HUES6 (cell line): Measurements from ENCODE around the gene FAM227B.
"Not testable (repeated sequence)": the region's sequence is repeated elsewhere in the genome, so short reads cannot be mapped to it uniquely, and the experiment has no call there.

ENCODE experiments used
- H3K27ac ChIP-seq: 2 replicates; pipeline ENCODE4 v1.7.0; 2013; ENCODE audit warnings: low read depth, mild to moderate bottlenecking, low read length, inconsistent platforms
- H3K27me3 ChIP-seq: 2 replicates; pipeline ENCODE4 v1.6.1; 2013; ENCODE audit warnings: low read length; ENCODE audit not compliant: control insufficient read depth, insufficient read depth
- H3K36me3 ChIP-seq: 2 replicates; pipeline ENCODE4 v1.6.1; 2013; ENCODE audit warnings: low read length; ENCODE audit not compliant: control insufficient read depth, insufficient read depth
- H3K4me1 ChIP-seq: 2 replicates; pipeline ENCODE4 v1.6.1; 2013; ENCODE audit warnings: low read length; ENCODE audit not compliant: control insufficient read depth, insufficient read depth
- H3K4me3 ChIP-seq: 2 replicates; pipeline ENCODE4 v1.5.1; 2013; ENCODE audit warnings: low read depth, low read length
- H3K9ac ChIP-seq: one replicate; pipeline ENCODE4 v1.6.1; 2013; ENCODE audit warnings: mild to moderate bottlenecking, low read length
- H3K9me3 ChIP-seq: 2 replicates; pipeline ENCODE4 v1.6.1; 2013; ENCODE audit warnings: low read depth, low read length; ENCODE audit not compliant: control insufficient read depth, insufficient read depth

Gene FAM227B

DNA sequence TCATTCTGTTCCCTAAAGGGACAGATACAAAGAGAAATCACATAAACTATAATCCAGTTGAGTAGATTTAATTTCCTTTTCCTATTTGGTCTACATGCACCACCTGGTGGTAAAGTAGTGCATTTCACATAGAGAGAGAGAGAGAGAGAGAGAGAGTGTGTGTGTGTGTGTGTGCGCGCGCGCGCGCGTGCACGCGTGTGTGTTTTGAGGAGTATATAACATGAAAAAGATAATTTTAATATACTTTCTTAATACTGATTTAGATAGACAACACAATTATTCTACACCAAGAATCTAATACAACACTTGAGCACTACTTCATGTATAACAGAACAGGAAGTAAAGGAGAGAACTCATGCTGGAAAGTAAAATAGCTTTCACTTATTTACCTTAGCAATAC is 198.6 kb downstream of the FAM227B start:
- H3K27ac ChIP-seq, result no peak overlapping the region
- peaks cover 4% of the 10 kb centered on the region; the same call in 1 of the 2 replicates for H3K4me1 ChIP-seq
- H3K4me3 ChIP-seq, result no peak overlapping the region
- H3K27me3 ChIP-seq, result no peaks in the 10 kb centered on the region
- no peaks in the 10 kb centered on the region for H3K9me3 ChIP-seq
- no peak overlapping the region for H3K9ac ChIP-seq
- no peaks in the 10 kb centered on the region for H3K36me3 ChIP-seq

DNA sequence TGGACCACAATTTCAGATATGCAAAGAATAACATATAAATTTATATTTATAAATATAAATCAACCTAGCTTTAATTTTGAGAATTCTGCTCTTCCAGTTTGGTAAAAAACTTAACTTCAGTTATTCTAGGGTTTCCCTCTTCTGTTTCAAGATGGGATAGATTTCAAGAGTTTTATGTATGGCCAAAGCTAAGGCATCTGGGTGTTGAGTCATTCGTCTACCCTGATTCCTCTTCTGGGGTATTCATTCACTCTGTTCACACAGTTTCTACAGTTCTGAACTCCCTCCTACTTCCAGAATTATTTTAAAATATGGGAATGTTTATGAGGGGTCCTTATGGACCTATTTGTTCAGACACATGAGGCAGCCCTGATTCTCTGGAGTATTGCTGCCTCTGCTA is 201.8 kb downstream of the FAM227B start:
- no peak overlapping the region for H3K27ac ChIP-seq
- peaks cover 4% of the 10 kb centered on the region; the same call in 1 of the 2 replicates for H3K4me1 ChIP-seq
- no peaks in the 10 kb centered on the region for H3K27me3 ChIP-seq
- no peaks in the 10 kb centered on the region for H3K36me3 ChIP-seq
- no peak overlapping the region for H3K4me3 ChIP-seq
- no peaks in the 10 kb centered on the region for H3K9me3 ChIP-seq
- H3K9ac ChIP-seq, result no peak overlapping the region

DNA sequence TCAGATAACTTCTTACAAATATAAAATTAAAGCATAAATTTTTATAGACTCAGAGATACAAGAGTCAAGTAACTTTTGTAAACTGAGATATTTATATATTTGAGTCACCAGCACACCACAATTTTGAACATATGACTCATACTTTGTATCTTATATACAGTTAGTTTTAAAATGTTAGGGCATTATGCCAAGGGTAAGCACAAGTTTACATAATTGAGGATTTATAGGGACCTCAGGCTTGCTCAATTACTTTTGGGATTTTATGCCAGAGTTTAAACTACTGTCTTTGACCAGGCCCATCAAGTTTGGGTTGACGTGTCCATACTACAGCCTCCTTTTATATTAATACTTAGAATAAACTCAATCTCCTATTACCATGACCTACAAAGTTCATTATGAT is 205.0 kb downstream of the FAM227B start:
- no peaks in the 10 kb centered on the region for H3K27me3 ChIP-seq
- H3K4me1 ChIP-seq, result no peaks in the 10 kb centered on the region
- H3K36me3 ChIP-seq, result no peaks in the 10 kb centered on the region
- H3K4me3 ChIP-seq, result no peak overlapping the region
- H3K9ac ChIP-seq, result no peak overlapping the region
- H3K9me3 ChIP-seq, result no peaks in the 10 kb centered on the region
- no peak overlapping the region for H3K27ac ChIP-seq

DNA sequence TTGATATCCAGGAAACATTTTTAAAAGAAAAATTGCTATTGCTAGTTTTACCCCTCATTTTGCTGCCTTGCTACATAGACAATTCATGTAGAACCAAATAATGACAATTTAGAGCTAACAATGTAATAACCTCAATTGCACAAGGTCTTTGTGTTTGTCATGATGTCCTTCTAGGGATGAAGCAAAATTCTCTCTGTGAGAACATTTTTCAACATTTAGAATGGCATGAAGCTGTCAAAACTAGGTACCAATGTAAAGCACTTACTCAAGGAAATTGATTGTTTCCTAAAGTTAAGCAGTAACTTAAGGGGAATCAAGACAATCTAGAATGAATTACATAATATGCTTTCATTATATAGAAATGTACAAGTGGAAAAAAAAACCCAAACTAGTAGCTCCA is 205.5 kb downstream of the FAM227B start:
- no peaks in the 10 kb centered on the region for H3K36me3 ChIP-seq
- no peaks in the 10 kb centered on the region for H3K9me3 ChIP-seq
- no peaks in the 10 kb centered on the region for H3K27me3 ChIP-seq
- no peak overlapping the region for H3K9ac ChIP-seq
- H3K4me1 ChIP-seq, result no peaks in the 10 kb centered on the region
- no peak overlapping the region for H3K4me3 ChIP-seq
- H3K27ac ChIP-seq, result no peak overlapping the region

DNA sequence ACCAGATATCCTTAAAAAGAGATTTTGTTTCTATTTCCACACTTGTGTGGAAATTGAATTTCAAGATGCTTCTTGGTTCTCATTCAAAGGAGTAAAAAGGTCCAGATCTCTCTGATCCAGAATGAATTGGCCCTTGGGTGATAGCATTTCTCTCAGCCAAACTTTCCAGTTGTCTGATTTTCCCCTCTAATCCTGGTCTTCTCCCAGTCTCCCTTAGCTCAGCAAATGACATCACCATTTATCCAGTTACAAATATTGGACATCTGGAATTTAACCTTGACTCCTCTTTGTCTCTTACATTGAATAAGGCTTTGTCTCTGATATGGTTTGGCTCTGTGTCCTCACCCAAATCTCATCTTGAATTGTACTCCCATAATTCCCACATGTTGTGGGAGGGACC is 207.8 kb downstream of the FAM227B start:
- Histone ChIP-seq H3K9ac (no peak overlapping the region), H3K4me1 (no peaks in the 10 kb centered on the region), H3K27ac (no peak overlapping the region), H3K36me3 (no peaks in the 10 kb centered on the region), H3K9me3 (no peaks in the 10 kb centered on the region), H3K4me3 (no peak overlapping the region), H3K27me3 (no peaks in the 10 kb centered on the region)

DNA sequence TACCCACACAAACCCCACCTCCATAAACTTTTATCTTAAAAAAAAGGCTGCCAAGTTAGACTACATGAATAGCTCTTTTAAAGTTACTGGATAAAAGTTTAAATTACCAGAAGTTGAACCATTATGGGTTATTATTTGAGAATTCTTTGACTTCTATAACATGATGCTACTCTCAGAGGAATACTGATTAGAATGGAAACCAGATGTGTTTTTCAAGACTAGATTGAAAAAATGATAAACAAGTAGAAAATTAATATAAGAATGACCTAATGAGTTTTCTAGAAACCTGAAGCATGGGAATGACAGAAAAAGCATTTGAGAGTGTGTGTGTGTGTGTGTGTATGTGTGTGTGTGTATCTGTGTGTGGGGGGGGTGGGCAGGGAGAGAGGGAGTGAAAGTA is 210.0 kb downstream of the FAM227B start:
- no peaks in the 10 kb centered on the region for H3K36me3 ChIP-seq
- H3K4me1 ChIP-seq, result no peaks in the 10 kb centered on the region
- H3K27ac ChIP-seq, result no peak overlapping the region
- H3K9me3 ChIP-seq, result no peaks in the 10 kb centered on the region
- no peak overlapping the region for H3K4me3 ChIP-seq
- no peaks in the 10 kb centered on the region for H3K27me3 ChIP-seq
- H3K9ac ChIP-seq, result no peak overlapping the region

DNA sequence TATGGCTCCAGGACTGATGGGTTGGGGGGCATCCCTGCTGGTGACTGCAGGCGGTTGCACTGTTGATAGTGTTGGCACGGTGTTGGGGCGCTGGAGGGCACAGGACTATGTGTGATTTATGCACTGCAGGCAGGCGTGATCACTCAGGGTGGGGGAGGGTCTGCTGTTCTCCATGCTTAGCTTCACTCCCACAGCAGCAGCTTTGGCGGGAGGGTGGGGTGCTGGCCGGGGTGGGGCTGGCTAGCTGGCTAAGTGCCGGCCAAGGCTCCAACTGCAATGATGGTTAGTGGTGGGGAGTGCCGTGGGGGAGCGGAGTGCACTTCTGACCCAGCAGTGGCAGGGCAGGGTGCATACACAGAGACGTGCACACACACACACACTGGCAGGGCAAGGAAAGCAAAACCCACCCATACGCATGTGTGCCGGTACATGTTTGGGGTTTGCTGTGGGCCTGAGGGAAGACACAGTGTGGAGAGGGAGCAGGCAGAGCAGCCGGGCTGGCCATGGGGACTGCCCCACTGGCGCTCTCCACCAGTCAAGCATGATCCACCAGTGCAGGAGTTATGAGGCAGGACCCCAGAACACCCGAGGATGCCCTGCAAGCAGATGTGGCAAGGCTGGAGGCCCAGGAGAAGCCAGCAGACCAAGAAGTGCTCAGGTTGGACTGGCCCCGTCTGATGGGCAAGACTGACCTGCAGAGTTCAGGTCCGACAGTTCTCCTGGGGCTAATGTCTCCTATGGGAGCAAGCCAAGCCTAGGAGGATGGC is 214.1 kb downstream of the FAM227B start:
- Histone ChIP-seq H3K27ac (no peak overlapping the region), H3K4me3 (no peak overlapping the region), H3K27me3 (no peaks in the 10 kb centered on the region), H3K9me3 (no peaks in the 10 kb centered on the region), H3K4me1 (no peaks in the 10 kb centered on the region), H3K36me3 (no peaks in the 10 kb centered on the region), H3K9ac (no peak overlapping the region)

DNA sequence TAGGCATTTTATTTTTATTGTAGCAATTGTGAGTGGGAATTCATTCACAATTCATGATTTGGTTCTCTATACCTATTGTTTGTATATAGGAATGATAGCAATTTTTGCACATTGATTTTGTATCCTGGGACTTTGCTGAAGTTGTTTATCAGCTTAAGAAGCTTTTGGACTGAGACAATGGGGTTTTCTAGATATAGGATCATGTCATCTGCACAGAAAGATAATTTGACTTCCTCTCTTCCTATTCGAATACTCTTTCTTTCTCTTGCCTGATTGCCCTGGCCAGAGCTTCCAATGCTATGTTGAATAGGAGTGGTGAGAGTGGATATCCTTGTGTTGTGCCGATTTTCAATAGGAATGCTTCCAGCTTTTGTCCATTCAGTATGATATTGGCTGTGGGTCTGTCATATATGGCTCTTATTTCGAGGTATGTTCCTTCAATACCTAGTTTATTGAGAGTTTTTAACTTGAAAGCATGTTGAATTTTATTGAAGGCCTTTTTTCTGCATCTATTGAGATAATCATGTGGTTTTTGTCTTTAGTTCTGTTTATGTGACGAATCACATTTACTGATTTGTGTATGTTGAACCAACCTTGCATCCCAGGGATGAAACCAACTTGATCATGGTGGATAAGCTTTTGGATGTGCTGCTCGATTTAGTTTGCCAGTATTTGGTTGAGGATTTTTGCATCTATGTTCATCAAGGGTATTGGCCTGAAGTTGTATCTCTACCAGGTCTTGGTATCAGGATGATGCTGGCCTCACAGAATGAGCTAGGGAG is 217.9 kb downstream of the FAM227B start:
- not testable (repeated sequence) for H3K27me3 ChIP-seq, H3K9ac ChIP-seq

DNA sequence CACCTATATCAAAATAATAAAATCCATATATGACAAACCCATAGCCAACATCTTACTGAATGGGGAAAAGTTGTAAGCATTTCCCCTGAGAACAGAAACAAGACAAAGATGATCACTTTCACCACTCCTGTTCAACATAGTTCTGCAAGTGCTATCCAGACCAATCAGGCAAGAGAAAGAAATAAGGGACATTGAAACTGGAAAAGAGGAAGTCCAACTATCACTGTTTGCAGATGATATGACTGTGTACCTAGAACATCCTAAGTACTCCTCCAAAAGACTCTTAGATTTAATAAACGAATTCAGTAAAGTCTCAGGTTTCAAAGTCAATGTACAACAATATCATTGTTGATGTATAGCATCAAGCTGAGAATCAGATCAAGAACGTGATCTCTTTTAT is 233.1 kb downstream of the FAM227B start:
- H3K36me3 ChIP-seq, result no peaks in the 10 kb centered on the region
- no peak overlapping the region for H3K27ac ChIP-seq
- H3K9ac ChIP-seq, result no peak overlapping the region

More for the DNA sequence above, 217.9 kb downstream of the FAM227B start:
- H3K36me3 ChIP-seq, H3K4me3 ChIP-seq, H3K9me3 ChIP-seq, H3K4me1 ChIP-seq, H3K27ac ChIP-seq: not testable (repeated sequence)

DNA sequence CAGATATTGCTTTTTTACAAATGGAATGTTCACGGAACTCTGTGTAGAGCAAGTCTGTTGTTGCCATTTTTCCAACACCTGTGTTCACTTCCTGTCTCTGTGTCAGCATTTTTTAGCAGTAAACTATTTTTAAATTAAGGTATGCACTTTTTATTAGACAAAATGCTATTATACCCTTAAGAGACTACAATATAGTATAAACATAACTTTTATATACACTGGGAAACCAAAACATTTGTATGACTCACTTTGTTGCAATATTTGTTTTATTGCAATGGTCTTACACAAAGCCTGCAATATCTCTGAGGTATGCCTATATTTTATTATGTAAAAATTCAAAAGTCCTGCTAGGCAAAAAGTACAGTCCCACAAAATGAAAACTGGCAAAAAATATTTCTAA is 237.4 kb downstream of the FAM227B start:
- no peak overlapping the region for H3K4me3 ChIP-seq
- peaks cover 22% of the 10 kb centered on the region for H3K4me1 ChIP-seq
- no peak overlapping the region for H3K27ac ChIP-seq
- no peak overlapping the region for H3K9ac ChIP-seq
- no peaks in the 10 kb centered on the region for H3K27me3 ChIP-seq
- no peaks in the 10 kb centered on the region for H3K36me3 ChIP-seq
- H3K9me3 ChIP-seq, result no peaks in the 10 kb centered on the region

More for the DNA sequence above, 233.1 kb downstream of the FAM227B start:
- Histone ChIP-seq H3K4me3 (no peak overlapping the region), H3K9me3 (no peaks in the 10 kb centered on the region), H3K27me3 (no peaks in the 10 kb centered on the region), H3K4me1 (peaks cover 23% of the 10 kb centered on the region)

DNA sequence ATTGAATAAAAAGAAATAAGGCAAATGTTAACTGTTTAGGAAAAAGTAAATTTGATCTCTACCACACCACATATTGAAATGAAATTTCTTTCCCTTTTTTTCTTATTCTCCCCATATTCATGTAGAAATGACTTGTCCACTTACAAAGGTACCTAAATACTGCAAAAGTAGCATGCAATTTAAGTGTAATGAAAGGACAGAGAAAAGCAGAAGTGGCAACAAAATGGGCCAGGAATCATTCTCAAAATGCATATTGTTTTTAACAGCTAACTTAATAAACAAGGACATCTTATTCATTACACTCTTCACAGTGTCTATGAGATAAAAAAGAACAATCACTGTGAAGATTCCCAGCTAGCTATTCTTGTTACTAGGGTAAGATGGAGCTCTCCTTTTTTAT is 238.2 kb downstream of the FAM227B start:
- H3K36me3 ChIP-seq, result no peaks in the 10 kb centered on the region
- peaks cover 22% of the 10 kb centered on the region for H3K4me1 ChIP-seq
- H3K27me3 ChIP-seq, result no peaks in the 10 kb centered on the region
- H3K27ac ChIP-seq, result no peak overlapping the region
- no peak overlapping the region for H3K4me3 ChIP-seq
- no peaks in the 10 kb centered on the region for H3K9me3 ChIP-seq
- no peak overlapping the region for H3K9ac ChIP-seq
